ENCODE measurements around the gene TEAD3.
"Not testable (repeated sequence)": the region's sequence is repeated elsewhere in the genome, so short reads cannot be mapped to it uniquely, and the experiment has no call there.

The TEAD3 gene

DNA sequence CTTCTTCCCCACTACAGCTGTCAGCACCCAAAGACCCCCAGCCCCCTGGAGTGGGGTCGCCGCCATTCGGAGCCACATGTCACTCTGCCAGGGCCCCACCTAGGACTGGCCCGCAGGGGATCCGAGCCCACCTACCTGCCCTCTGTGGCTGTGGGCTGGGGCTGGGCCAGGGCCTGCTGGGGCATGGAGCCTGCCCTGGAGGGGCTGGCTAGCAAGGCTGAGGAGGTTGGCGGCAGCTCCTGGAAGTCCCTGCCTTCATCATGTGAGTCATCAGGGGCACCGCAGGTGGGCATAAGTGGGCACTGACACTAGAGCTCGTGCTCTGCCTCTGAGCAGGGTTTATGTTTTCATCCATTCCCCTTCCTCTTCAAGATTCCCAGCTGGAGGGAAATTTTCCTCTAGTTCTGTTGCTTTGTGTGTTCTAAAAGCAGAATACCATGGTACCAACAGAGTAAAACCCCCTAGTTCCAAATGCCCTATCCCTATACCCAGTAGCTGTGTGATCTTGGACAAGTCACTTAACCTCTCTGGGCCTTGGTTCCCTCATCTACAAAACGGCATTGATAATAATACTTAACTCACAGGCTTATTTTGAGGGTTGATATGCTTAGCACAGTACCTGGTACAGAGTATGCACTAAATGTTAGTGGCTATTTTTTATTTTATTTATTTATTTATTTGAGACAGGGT is 53.4 kb downstream of the TEAD3 start:
- DNase-seq = no peak

DNA sequence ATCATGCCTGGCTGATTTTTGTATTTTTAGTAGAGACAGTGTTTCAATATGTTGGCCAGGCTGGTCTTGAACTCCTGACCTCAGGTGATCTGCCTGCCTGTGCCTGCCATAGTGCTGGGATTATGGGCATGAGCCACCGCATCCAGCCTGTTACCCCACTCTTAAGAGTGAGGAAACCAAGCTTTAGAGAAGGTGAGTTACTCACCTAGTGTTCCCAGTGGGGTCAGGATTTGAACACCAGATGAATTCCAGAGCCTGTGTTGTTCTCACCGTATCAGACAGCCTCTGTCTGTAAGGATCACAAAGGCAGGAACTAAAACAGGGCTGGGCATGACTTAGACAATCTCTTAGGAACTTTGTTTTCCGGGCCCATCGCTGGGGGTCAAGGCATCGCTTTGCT is 54.2 kb downstream of the TEAD3 start:
- no peak for DNase-seq

DNA sequence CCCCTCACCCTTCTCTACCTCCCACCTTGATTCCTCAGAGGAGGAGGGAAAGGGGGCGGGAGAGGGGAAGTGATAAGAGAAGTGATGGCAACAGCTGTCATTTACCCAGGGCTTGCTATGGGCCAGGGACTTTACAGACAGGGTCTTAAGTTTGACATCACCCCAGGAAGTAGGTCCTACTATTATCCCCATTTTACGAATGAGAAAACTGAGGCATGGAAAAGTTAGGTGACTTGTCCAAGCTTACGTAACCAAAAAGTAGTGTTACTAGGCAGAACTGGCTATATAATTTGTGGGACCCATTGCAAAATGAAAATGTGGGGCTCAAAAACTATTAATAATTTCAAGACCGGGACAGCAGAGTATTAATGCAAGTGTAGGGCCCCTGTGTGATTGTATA is 55.2 kb downstream of the TEAD3 start:
- DNase-seq = no peak

DNA sequence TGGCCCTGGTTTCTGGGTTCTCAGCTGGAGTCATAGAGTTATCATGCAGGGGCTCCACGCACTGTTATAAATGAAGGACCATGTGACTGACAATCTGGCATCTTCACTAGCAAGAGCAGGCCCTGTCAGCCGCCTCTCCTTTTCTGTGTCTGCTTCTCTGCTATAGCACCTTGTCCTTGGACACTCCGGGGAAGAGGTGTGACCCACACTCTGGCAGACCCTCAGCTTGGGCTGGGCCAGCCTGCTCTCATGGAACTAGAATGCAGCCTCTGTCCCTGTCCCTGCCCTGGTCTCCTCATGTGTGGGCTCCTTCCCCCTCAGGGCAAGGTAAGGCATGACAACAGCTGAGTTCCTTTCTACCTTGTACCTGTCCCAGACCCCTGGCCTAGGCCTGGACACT is 55.7 kb downstream of the TEAD3 start:
- no peak for DNase-seq

DNA sequence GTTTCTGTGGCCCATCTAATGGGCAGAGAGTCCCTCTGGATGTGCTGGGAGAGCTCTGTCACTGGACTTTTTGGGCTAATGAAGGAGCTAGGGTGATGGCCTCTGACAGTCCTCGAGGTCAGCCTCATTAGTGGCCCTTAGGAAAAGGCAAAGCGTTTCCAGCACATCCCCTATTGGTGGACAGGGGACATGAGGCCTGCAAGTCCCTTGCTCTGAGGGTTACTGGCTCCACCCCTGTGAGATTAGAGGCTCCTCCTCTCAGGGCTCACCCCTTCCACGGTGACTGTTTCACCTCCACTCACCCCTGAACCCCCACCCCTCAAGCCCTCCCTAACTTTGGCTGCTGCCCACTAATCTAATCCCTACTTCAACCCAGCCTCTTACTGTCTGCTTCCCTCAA is 57.6 kb downstream of the TEAD3 start:
- no peak for DNase-seq

DNA sequence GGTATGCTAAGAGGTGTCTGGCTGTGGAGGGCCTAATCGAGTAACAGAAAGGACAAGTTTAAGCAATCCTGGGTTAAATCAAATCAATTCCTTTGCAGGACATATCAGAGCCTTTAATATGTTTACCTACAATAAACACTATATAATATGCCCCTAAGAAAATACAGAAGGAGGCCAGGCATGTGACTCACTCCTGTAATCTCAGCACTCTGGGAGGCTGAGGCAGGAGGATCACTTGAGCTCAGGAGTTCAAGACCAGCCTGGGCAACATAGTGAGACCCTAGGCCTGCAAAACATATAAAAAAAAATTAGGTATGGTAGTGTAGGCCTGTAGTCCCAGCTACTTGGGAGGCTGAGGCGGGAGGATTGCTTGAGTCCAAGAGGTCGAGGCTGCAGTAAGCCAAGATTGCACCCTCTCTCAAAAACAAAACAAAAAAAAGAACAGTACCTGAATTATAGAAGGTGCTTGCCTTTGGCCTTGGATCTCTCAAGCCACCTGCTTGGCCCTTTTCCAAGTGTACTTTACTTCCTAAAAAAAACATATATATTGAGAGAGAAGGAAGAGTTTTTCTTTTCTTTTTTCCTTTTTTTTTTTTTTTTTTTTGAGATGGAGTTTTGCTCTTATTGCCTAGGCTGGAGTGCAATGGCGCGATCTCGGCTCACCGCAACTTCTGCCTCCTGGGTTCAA is 58.4 kb downstream of the TEAD3 start:
- not testable (repeated sequence) for DNase-seq

DNA sequence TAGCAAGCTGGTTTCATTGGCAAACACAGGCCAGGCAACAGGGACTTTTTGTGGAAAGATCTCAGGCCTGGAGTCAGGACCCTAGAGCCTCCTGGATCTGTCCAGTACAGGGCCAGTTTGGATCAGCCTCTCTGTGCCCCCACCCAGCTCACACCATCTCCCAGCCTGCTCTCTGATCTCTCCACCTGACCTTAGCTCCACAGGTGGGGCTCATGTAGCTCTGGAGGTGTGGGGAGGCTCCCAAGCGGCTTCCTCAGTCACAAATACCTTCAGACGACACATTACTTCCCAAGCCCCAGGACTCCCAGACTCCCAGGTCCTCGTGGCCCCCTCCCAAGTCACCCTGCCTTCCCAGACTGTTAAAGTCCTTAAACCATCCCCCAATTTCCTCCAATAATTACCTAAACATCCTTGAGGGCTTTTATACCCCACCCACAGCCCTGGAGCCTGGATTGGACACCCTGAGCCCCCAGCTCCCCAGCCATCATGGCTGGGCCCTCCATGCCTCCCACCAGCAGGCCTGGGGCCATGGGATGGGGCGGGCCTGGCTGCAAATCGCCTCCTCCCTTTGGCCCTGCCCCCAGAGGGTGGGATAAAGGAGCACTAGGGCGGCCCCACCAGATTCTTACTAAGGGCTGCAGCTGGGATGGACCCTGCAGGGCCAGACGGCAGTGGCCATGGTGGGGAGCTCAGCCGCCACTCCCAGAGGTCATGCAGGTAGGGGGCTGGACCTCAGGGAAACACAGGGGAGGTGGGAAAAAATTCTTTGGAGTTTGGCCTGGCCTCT is 60.6 kb downstream of the TEAD3 start:
- no peak for DNase-seq

DNA sequence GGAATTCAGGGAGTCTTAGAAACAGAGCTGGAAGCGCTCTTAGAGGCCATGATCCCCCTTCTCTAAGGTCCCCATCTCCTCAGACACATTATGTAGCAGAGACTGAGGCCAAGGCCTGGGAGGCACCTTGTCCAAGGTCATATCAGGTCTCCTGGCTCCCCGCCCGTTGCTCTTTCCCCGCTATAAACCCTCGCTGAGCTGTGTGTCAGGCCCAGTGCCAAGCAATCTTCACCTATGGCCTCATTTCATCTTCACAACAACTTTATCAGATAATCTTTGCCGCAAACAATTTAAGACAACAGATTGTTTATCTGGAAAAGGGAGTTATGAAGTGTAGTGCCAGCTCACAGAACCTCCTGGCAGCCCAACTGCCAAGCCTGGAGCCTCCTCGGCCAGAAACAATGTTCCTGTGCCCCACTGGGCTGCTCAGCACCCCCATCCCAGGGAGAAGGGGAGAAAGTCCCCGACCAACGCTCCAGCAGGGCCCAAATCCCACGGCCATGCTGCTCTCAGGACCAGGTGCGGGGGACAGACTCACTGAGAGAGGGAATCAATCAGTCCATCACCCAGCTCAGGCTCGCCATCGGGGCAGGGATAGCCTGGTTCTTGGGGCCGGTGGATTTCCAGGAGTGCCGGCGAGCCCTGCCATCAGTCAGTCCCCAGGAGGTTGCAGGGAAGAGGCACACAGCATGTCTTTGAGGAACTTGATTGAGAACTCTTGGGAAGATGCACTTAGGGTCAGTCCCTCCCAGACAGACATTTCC is 61.6 kb downstream of the TEAD3 start:
- DNase-seq = no peak

DNA sequence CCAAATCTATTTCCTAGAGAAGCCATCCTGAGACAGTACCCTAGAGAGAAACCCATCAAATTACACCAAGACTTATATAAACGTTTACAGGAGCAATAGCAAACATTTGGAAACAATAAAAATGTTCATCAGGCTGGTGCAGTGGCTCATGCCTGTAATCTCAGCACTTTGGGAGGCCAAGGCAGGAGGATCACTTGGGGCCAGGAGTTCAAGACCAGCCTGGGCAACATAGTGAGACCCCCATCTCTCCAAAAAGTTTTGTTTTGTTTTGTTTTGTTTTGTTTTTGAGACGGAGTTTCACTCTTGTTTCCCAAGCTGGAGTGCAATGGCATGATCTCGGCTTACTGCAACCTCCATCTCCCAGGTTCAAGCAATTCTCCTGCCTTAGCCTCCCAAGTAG is 64.2 kb downstream of the TEAD3 start:
- not testable (repeated sequence) for DNase-seq

DNA sequence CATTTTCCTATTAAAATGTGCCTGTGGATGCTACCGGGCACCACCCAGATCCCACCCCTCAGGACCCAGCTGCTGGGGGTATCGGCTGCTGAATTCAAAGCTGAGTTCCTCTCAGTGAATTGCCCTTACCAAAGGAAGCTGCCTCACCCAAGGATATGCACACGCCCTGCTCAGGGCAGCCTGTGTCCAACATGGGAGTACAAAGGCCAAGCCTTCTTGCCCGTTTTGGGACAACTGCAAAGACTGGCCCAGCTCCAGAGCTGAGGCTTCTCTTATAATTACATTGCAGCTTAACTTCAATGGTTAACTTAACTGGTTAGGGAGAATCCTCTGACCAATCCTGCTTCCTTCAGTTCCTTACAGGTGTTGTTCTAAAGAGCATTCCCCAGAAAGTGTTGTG is 64.6 kb downstream of the TEAD3 start:
- DNase-seq = no peak

DNA sequence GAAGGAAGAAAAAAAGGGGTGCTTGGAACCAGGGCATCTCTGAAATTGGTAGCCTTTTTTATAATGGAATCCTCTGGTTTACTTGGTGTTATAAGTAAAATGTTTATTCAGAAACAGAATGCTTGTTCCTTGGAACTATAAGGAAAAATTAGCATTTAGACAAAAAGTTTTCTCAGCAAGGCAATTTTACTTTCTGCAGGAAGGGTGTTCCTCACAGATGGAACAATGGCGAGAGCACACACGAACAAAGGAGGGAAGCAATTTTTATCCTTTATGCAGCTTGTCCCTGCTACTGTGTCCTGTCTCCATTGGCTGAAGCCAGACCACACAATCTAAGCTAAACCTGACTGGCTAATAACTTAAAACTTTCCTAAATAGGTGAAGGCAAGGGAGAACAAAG is 67.4 kb downstream of the TEAD3 start:
- DNase-seq = no peak

DNA sequence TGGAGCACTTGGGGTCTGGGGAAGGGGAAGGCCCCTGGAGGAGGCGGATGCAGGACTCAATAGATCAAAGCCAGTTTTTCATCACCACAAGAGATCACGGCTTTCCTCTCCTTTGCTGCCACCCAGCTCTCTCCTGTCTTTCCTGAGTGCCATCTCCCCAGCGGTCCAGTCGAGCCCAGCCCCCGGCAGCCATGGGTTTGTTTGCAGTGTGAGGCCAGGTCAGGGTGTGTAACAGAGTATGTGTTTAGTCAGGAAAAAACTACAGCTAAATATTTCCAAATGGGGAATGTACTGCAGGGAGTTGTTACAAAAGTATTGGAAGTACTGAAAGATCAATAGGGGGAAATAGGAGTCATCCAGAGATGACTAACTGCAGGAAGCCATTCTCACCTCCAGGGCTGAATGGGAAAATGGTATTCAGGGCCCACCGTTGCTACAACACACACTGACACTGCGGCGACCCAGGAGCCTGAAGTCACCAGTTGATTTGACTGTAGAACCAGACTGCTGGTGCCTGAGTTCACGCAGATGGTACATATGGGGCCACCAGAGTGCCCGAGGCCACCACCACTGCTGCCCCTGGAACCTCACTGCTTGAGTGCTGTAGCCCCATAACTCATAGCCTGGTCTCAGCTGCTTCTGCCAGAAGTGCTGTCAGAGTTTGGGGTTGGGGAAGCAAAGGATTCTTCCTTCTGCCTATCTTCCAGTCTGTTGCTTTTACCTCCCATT is 68.3 kb downstream of the TEAD3 start:
- DNase-seq = no peak

DNA sequence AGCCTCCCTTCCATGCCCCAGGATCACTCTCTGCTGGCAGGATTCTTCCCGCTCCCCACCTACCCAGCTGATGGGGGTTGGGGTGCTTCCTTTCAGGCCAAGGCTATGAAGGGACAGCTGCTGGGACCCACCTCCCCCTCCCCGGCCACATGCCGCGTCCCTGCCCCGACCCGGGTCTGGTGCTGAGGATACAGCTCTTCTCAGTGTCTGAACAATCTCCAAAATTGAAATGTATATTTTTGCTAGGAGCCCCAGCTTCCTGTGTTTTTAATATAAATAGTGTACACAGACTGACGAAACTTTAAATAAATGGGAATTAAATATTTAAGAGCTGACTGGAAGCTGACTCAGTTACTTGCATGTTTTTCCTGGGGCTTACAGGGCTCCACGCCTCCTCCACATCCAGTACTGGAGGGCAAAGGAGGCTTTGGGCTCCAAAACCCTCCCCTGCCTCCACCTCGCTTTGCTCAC is 69.0 kb downstream of the TEAD3 start:
- no peak for DNase-seq

DNA sequence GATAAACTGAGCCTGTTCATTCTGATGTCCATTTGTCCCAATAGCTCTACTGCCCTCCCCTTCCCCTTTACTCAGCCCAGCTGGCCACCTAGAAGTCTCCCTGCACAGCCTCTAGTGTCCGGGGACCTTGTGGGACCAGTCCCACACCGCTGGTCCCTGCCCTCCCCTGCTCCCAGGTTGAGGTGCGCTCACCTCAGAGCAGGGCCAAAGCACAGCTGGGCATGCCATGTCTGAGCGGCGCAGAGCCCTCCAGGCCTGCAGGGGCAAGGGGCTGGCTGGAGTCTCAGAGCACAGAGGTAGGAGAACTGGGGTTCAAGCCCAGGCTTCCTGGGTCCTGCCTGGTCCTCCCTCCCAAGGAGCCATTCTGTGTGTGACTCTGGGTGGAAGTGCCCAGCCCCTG is 69.4 kb downstream of the TEAD3 start:
- DNase-seq = no peak

DNA sequence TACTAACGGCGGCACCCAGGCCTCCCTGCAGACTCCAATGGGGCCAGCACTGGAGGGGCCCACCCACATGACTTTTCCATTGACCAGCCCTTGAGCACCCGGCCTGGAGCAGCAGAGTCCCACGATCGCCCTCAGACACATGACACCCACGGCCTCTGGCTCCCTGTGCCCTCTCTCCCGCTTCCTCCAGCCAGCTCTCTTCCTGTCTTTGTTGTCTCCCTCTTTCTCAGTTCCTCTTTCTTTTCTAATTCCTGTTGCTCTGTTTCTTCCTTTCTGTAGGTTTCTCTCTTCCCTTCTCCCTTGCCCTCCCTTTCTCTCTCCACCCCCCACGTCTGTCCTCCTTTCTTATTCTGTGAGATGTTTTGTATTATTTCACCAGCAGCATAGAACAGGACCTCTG is 70.8 kb downstream of the TEAD3 start:
- DNase-seq = no peak

DNA sequence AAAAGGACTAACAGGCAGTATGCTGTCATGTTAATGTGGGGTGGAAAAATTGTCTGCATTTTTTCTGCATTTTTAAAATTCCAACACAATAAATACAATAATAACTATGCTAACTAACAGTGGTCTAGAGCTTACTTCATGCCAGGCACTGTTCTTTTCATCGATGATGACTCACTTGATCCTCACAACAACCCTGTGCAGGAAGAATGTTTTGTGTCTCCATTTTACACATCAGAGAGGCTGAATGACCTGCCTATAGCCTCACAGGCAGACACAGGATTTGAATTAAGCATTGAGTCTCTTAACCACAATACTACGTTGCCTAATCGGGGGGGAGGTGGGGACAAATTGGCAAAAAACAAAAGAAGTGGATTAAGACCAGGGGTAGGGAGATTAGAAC is 71.6 kb downstream of the TEAD3 start:
- DNase-seq = no peak

Measured in retina (tissue), 1 donor.